ENCODE data around the gene HOXA2. TPM values are rescaled to one million over a fixed set of nuclear protein-coding genes. Genes with fewer than 3 reads are reported as not detected.

The HOXA2 gene
- total RNA-seq, 2 experiments from 2014 or later: not detected

DNA sequence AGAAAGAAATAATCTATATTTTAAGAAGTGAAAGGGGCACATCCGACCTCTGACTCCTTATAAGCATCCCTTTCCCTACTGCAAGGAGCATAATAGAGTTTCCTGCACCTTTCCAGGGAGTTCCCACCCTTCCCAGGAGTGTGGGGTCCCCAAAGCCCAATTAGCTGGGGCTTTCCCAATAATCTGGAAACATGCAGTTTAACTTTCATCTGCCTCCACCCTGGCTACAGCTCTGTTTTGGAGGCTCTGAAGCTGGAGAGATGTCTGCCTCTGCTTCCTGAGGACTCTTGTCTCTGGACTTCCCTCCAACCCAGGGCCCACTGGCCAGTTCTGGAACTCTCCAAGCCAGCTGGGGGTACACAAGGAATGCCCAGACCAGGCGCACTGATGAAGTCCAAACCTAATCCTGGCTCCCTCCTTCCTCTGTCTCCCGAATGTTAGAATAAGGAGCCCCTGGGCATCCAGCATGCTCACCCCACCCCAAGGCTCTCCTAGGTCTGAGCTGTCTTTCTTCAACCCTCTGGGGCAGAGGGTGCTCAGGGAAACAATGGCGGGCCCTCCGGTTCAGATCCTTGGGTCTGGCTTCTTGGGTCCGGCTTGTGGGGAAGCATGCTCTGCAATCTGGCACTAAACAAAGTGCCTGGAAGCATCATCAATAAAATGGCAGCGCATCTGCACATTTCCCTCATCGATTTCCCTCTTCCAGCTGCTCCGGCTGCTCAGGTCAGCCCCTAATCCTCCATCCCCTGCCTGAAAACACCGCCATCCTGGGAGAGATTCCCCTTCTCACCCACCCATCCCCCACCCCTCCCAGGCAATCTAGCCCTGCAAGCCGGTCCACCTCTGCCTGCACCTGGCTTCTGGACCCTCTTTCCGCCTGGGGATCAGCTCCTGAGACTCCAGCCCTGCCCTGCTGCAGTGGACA is 14.7 kb upstream of the HOXA2 start:
- Mint-ChIP-seq H3K4me3 (no peak overlapping the region), H3K27me3 (no peaks in the 10 kb centered on the region), H3K27ac (no peak overlapping the region), H3K36me3 (ENCODE audit: low read depth) (no peaks in the 10 kb centered on the region), H3K4me1 (no peaks in the 10 kb centered on the region), H3K9me3 (no peaks in the 10 kb centered on the region)
- no peak for DNase-seq
- CTCF ChIA-PET: no interaction called here
- POLR2A ChIA-PET: no interaction called here

GRCh38 chr7:27116031-27116961 is 13.8 kb upstream of the HOXA2 start:
- Mint-ChIP-seq H3K4me3 (no peak overlapping the region), H3K36me3 (ENCODE audit: low read depth) (no peaks in the 10 kb centered on the region), H3K27ac (no peak overlapping the region), H3K27me3 (no peaks in the 10 kb centered on the region), H3K4me1 (no peaks in the 10 kb centered on the region), H3K9me3 (no peaks in the 10 kb centered on the region)
- POLR2A ChIA-PET: no interaction called here
- DNase-seq: no peak
- CTCF ChIA-PET: no interaction called here

DNA sequence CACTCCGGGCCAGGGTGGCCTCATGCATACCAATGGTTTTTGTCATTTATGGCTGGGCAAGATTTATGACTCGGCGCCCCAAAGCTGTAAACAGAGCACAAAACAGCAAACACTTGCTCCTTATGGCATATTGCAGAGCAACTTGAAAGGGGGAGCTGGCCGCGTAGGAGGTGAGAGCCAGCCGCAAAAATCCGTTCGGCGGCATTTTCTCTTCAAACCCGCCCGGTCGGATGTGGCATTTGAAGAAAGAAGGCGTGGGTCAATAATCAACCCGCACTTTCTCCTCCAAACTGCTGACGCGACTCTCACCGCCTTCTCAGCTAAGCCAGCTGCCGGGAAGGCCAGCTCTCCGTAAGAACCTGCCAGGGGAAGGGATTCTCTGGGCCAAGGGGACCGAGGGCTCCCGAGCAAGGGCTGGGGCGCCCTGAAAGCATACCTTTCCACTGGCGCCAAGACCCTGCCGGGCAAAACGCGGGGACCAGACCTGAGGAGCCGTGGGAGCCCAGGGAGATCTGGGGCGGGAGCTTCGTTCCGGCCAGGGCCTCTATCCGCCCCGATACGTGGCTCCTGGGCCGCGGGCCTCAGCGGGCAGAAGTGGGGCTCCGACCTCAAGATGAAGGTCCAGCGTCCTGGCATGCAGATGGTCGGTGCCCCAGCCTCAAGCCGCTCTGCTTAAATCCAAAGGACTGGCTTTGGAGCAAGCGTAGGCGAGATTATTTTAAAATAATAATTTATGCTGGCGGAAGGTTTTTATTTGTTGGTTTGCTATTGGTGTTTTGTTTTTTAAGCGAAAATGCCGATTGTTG is 12.9 kb upstream of the HOXA2 start:
- Mint-ChIP-seq H3K27me3 (no peaks in the 10 kb centered on the region), H3K9me3 (no peaks in the 10 kb centered on the region), H3K4me1 (no peaks in the 10 kb centered on the region), H3K27ac (no peak overlapping the region), H3K4me3 (no peak overlapping the region), H3K36me3 (ENCODE audit: low read depth) (no peaks in the 10 kb centered on the region)
- CTCF ChIA-PET: interaction anchor here (0.6 kb wide), 1 partner anchor 9 kb away, joined by 3 read pairs; no protein-coding TSS in a partner anchor
- POLR2A ChIA-PET: no interaction called here
- no peak for DNase-seq

GRCh38 chr7:27114881-27115220 is 12.4 kb upstream of the HOXA2 start:
- Mint-ChIP-seq H3K27ac (no peak overlapping the region), H3K4me3 (no peak overlapping the region), H3K27me3 (no peaks in the 10 kb centered on the region), H3K4me1 (no peaks in the 10 kb centered on the region), H3K36me3 (ENCODE audit: low read depth) (no peaks in the 10 kb centered on the region), H3K9me3 (no peaks in the 10 kb centered on the region)
- no peak for DNase-seq
- ChIA-PET POLR2A (no interaction called here), CTCF (no interaction called here)

DNA sequence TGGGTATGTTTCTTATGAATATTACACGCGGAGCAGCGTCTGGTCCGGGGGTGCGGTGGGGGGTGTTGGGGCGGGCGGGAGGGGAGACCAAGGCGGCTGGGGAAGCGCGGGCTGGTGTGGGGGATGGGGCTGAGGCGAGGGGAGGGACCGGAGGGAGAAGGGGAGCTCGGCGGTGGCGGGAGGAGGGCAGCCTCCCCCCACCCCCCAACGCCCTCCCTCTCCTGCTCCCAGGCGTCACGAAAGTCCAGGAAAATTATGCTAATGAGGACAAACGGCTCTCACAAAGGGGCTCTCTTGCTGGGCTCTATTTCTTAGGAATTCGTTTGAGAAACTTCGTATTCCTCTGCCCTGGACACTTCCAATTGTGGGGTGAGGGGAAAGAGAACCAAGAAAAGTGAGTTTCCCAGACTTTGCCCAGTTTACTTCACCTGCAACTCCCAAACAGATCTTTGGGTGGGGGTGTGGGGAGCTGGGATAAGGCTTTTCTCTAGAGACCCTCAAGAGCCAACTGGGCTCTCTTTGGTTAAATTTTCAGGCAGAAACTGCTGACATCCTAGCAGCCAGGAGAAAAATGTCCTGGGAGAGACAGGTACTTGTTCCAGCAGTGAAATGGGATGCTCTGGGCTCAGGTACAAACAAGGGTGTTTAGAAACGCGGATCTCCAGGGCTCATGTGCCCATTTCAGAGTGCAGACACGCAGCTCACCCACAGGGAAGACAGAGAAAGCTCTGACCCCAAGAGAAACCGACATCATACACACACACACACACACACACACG is 11.7 kb upstream of the HOXA2 start:
- no peak for DNase-seq
- ChIA-PET CTCF (no interaction called here), POLR2A (no interaction called here)
- no peak overlapping the region for H3K27ac Mint-ChIP-seq
- no peaks in the 10 kb centered on the region for H3K9me3 Mint-ChIP-seq
- no peak overlapping the region for H3K4me3 Mint-ChIP-seq
- H3K27me3 Mint-ChIP-seq: no peaks in the 10 kb centered on the region
- no peaks in the 10 kb centered on the region for H3K36me3 Mint-ChIP-seq (ENCODE audit: low read depth)
- no peaks in the 10 kb centered on the region for H3K4me1 Mint-ChIP-seq

DNA sequence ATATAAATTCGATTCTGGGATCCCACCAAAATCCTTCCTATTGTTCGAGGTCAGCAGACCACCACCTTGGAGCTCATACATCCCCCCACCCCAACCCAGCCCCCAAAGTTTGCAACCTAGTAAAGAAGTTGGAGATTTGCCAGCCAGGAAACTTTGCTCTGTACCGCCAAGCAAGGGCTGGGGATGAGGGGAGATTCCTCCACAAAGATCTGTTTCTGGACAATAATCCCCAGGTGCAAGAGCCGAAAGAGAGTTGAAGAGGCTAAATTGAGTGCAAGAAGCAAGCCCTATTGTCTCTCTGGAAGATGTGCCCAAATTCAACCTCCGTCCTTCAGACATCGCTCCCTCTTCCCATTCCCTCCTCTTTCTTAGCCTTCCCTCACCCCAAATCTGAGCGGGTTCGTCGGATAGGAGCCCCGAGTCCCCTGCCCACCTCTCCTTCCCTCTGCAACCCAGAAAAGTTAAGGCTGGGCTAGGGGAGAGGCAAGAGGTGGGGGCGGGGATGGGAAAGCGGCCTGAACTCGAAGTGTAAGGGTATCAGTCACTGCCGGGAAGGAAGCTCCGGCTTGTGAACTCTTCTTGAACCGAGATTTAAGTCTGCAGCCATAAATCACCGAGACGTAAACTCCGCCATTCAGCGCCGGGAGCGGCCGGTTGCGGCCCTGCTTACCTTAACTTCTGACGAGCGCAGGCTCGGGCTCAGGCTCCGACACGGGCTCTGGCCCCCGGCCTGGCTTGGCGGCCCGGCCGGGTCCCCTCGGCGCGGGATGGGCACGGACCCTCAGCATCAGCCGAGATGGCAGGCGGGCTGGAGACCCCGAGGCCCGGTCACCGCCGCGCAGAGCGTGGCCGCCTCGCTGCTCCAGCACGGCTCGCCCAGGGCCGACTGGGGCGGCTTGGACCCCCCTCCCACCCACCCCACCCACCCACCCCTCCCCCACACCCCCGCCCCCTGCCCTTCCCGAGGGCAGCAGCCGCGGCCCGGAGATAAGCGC is 10.8 kb upstream of the HOXA2 start:
- H3K4me3 Mint-ChIP-seq: no peak overlapping the region

DNA sequence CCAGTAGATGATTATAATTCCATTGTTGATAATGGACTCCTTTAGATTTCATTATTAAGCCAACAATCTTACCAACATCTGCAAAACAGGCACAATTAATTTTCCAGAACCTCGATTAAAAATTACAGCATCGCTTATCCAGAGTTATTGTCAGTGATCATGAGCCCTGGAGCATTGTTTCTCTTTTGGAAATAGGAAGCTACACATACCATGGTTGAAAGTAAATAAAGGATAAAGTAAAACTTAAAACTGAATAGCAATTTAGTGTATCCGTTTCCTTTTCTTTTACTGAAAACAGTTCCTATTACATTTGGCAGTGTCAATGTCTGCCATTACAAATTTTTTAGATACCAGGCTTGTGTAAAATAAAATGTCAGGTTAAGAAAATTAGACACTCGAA is 9.9 kb upstream of the HOXA2 start:
- ChIA-PET CTCF (no interaction called here), POLR2A (no interaction called here)
- Mint-ChIP-seq H3K27me3 (no peaks in the 10 kb centered on the region), H3K9me3 (no peaks in the 10 kb centered on the region), H3K36me3 (ENCODE audit: low read depth) (no peaks in the 10 kb centered on the region), H3K4me3 (no peak overlapping the region), H3K27ac (no peak overlapping the region), H3K4me1 (no peaks in the 10 kb centered on the region)
- DNase-seq: no peak

More for the DNA sequence above, 10.8 kb upstream of the HOXA2 start:
- no peaks in the 10 kb centered on the region for H3K27me3 Mint-ChIP-seq
- ChIA-PET POLR2A (no interaction called here), CTCF (no interaction called here)
- DNase-seq: no peak
- H3K27ac Mint-ChIP-seq: no peak overlapping the region
- H3K4me1 Mint-ChIP-seq: no peaks in the 10 kb centered on the region
- no peaks in the 10 kb centered on the region for H3K36me3 Mint-ChIP-seq (ENCODE audit: low read depth)
- no peaks in the 10 kb centered on the region for H3K9me3 Mint-ChIP-seq

- no peaks in the 10 kb centered on the region for H3K4me1 Mint-ChIP-seq
- CTCF ChIA-PET: no interaction called here
Observed at GRCh38 chr7:27111751-27112277, 9.3 kb upstream of the HOXA2 start.

GRCh38 chr7:27111042-27111750 is 8.7 kb upstream of the HOXA2 start:
- ChIA-PET POLR2A (no interaction called here), CTCF (no interaction called here)
- Mint-ChIP-seq H3K9me3 (no peaks in the 10 kb centered on the region), H3K36me3 (ENCODE audit: low read depth) (no peaks in the 10 kb centered on the region), H3K4me1 (no peaks in the 10 kb centered on the region), H3K4me3 (no peak overlapping the region), H3K27me3 (no peaks in the 10 kb centered on the region), H3K27ac (no peak overlapping the region)
- DNase-seq: no peak

More at GRCh38 chr7:27111751-27112277, 9.3 kb upstream of the HOXA2 start:
- POLR2A ChIA-PET: no interaction called here
- no peak overlapping the region for H3K27ac Mint-ChIP-seq
- no peak overlapping the region for H3K4me3 Mint-ChIP-seq
- no peaks in the 10 kb centered on the region for H3K36me3 Mint-ChIP-seq (ENCODE audit: low read depth)
- DNase-seq: no peak
- H3K27me3 Mint-ChIP-seq: no peaks in the 10 kb centered on the region
- no peaks in the 10 kb centered on the region for H3K9me3 Mint-ChIP-seq

- Mint-ChIP-seq H3K36me3 (ENCODE audit: low read depth) (no peaks in the 10 kb centered on the region), H3K9me3 (no peaks in the 10 kb centered on the region), H3K4me1 (no peaks in the 10 kb centered on the region), H3K27me3 (peaks cover 8% of the 10 kb centered on the region), H3K4me3 (no peak overlapping the region), H3K27ac (no peak overlapping the region)
- DNase-seq: no peak
- CTCF ChIA-PET: no interaction called here
- POLR2A ChIA-PET: no interaction called here
Observed at GRCh38 chr7:27110186-27111031, 7.9 kb upstream of the HOXA2 start.

All from activated CD4-positive, alpha-beta T cell treated with anti-CD3 and anti-CD28 coated beads, Interleukin-2, amount 10 ng/mL, durations not matched to agents 7 days and 5 days (primary cell).